Activated CD4-positive, alpha-beta T cell treated with anti-CD3 and anti-CD28 coated beads, Interleukin-2, amount 10 ng/mL, durations not matched to agents 24 days and 14 days (primary cell): ENCODE results near the gene WDR1. TPM values are rescaled to one million over a fixed set of nuclear protein-coding genes. Genes with fewer than 3 reads are reported as not detected.

Experiments
- DNase-seq: peaks from one replicate; pipeline ENCODE4 v3.0.0; 2022
- H3K27ac Mint-ChIP-seq: one replicate; pipeline ENCODE4 v1.8.0; 2022; ENCODE audit warnings: mild to moderate bottlenecking, mixed read lengths
- H3K27me3 Mint-ChIP-seq: one replicate; pipeline ENCODE4 v1.8.0; 2022; ENCODE audit warnings: mixed read lengths
- H3K36me3 Mint-ChIP-seq: one replicate; pipeline ENCODE4 v1.8.0; 2022; ENCODE audit warnings: low read depth, mild to moderate bottlenecking, mixed read lengths
- H3K4me1 Mint-ChIP-seq: one replicate; pipeline ENCODE4 v1.8.0; 2021; ENCODE audit warnings: mixed read lengths
- H3K4me3 Mint-ChIP-seq: one replicate; pipeline ENCODE4 v1.8.0; 2022; ENCODE audit warnings: mild to moderate bottlenecking, moderate library complexity, mixed read lengths
- H3K9me3 Mint-ChIP-seq: one replicate; pipeline ENCODE4 v1.8.0; 2021; ENCODE audit warnings: mixed read lengths
- intact Hi-C: fragments of 100-400 bp; cut with micrococcal nuclease; formaldehyde crosslinking; loops from one replicate; pipeline ENCODE4 v1.15.1; 2023
- total RNA-seq: library from RNA; stranded (reverse); gene quantifications from 2 replicates; pipeline ENCODE4 v1.2.3, GENCODE V29; 2022

Gene WDR1
- total RNA-seq, 1 donor from 2014 or later: 369 TPM

DNA sequence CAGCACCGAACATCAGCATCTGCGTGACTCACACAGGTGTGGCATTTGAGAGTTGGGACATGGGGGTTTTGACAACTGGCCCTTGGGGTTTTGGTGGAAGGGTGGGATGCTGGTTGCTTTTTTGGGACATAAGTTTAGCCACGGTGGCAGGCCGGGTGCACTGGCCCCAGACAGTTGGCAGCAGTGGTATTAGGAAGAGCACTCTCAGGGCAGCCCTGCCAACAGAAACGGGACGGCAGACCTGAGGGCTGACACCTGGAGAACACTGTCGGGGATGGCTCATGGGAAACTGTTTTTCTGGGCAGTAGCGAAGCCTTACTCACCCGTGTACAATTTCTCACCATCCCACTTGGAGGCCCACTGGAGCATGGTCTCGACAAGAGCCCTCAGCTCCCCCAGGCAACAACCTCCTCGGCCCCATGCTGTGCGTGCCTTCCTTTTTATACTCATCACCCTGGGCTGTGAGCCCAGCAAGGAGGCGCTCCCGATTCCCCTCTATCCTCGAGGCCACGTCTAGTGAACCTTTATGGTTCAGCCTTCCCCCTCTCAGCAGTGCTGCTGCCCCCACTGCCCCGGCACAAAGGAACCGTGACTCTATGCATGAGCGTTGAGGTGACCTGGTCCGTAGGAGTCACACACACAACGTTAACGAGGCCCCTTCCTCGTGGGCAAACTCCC, 30.6 kb downstream of the WDR1 start:
- Mint-ChIP-seq H3K9me3 (no peaks in the 10 kb centered on the region), H3K27me3 (no peaks in the 10 kb centered on the region), H3K4me3 (no peak overlapping the region), H3K36me3 (peaks cover 80% of the 10 kb centered on the region), H3K4me1 (peaks cover 9% of the 10 kb centered on the region), H3K27ac (no peak overlapping the region)
- intact Hi-C loops: no loop called here
- DNase-seq: no peak

DNA sequence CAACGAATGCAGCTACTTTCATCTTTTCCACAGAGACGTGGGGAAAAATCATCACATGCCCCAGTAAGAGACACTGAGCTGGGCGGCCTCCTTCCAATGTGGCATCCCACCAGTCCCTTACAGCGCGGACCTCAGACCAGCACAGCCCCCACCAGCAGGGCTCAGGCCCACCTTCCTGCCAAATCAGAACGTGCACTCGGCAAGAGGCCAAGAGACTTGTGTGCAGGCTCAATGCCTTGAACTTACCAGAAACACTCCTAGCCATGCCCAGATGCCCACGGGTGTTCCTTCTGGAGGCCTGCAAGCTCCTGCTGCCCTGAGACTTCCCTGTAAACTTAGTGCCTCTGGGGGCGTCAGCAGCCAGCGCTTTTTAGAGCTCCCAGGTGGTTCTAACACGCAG, 31.2 kb downstream of the WDR1 start:
- no peaks in the 10 kb centered on the region for H3K27me3 Mint-ChIP-seq
- peaks cover 77% of the 10 kb centered on the region for H3K36me3 Mint-ChIP-seq
- DNase-seq: no peak
- H3K9me3 Mint-ChIP-seq: no peaks in the 10 kb centered on the region
- H3K4me1 Mint-ChIP-seq: peaks cover 6% of the 10 kb centered on the region
- H3K27ac Mint-ChIP-seq: no peak overlapping the region
- no peak overlapping the region for H3K4me3 Mint-ChIP-seq
- intact Hi-C loops: no loop called here

DNA sequence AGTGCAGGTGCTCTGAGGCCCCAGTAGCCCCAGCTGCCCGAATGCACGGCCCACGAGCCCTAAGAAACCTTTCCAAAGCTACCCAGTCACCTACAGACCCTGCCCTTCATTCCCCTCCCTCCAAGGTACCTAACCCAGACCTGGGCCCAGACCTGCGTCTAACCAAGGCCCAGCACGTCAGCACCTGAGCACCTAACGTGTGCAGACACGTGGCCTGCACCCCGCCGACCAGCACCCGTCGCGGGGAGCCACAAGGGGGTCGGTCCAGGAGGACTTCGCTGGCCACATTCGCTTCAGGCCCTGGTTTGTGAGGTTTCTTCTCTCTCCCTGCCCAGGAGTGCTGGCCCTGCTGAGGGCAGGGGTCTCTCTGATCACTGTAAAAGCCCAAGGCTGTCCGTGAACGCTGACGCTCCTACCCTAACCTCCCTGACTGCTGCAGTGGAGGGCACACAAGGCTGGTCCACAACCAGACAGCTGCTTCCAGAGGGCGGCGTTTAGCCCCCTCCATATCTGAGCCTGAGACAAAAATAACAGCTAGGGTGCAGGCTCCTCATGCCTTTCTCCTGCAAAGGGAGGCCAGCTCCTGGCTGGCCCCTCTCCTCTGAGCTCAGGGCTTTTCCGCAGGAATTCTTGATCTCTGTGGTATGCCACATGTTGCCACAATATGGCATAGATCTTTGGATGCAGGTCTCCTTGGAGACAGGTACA, 31.8 kb downstream of the WDR1 start:
- no peak overlapping the region for H3K4me3 Mint-ChIP-seq

DNA sequence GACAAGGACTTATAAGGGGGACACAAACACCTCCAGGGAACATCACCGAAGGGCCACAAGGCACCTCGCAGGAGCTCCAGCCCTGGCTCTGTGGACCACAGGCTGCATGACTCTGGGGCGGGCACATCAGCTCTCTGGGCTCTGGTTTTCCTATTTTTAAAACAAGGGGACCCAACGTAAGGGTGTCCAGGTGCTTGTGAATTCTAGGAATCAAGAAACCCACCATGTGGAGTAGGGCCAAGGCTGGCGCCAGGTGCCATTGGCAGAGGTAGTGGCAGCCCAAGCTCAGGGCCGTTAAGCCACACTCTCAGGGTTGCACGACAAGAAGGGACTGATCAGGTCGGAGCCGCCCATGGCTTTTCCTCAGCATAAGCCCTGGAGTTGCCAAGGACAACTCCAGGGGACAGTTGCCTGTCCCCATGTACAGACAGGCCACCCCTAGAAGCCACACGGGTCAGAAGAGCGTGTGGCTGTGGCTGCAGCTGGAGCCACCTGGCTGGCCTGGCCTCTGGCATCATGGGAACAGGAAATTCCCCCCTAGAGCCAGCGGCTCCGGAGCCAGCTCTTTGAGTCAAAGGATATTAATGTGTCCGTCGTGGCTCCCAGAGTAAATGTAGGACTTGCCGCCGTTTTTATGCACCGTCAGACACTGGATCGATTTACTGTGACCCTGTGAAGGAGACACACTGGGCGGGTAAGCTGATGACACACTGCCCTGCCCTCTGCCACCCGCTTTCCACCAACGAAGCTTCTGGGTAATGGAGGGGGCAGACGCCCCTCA, 32.5 kb downstream of the WDR1 start:
- H3K4me3 Mint-ChIP-seq: no peak overlapping the region
- H3K27me3 Mint-ChIP-seq: no peaks in the 10 kb centered on the region
- no peak overlapping the region for H3K27ac Mint-ChIP-seq
- no peak for DNase-seq
- intact Hi-C loops: no loop called here
- no peaks in the 10 kb centered on the region for H3K9me3 Mint-ChIP-seq
- H3K36me3 Mint-ChIP-seq: peaks cover 71% of the 10 kb centered on the region
- H3K4me1 Mint-ChIP-seq: peaks cover 2% of the 10 kb centered on the region

More for the DNA sequence above, 31.8 kb downstream of the WDR1 start:
- no peak overlapping the region for H3K27ac Mint-ChIP-seq
- peaks cover 71% of the 10 kb centered on the region for H3K36me3 Mint-ChIP-seq
- intact Hi-C loops: no loop called here
- no peak for DNase-seq
- no peaks in the 10 kb centered on the region for H3K9me3 Mint-ChIP-seq
- H3K27me3 Mint-ChIP-seq: no peaks in the 10 kb centered on the region
- peaks cover 3% of the 10 kb centered on the region for H3K4me1 Mint-ChIP-seq

DNA sequence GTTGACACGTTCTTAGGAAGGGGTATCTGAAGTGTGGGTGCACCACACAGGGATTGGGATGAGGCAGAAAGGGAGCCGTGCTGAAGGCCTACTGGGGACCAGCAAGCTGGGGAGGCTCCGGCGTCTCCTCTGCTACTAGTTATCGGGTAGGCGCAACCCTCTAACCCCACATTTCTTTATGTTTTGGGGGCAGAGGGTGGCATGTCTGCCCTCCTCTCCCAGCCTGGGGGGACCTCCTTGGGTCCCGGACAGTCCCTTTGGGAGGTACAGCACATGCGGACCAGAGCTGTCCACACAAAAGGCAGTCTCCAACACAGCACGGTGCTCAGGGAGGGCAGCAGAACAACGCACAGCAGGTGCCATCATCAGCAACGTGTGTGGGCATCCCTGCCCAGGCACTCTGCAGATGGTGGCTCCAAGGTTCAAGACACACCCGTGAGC, 33.2 kb downstream of the WDR1 start:
- Mint-ChIP-seq H3K4me1 (peaks cover 2% of the 10 kb centered on the region), H3K36me3 (peaks cover 69% of the 10 kb centered on the region), H3K27me3 (no peaks in the 10 kb centered on the region), H3K9me3 (no peaks in the 10 kb centered on the region), H3K27ac (no peak overlapping the region), H3K4me3 (no peak overlapping the region)
- intact Hi-C loops: no loop called here
- DNase-seq: no peak

DNA sequence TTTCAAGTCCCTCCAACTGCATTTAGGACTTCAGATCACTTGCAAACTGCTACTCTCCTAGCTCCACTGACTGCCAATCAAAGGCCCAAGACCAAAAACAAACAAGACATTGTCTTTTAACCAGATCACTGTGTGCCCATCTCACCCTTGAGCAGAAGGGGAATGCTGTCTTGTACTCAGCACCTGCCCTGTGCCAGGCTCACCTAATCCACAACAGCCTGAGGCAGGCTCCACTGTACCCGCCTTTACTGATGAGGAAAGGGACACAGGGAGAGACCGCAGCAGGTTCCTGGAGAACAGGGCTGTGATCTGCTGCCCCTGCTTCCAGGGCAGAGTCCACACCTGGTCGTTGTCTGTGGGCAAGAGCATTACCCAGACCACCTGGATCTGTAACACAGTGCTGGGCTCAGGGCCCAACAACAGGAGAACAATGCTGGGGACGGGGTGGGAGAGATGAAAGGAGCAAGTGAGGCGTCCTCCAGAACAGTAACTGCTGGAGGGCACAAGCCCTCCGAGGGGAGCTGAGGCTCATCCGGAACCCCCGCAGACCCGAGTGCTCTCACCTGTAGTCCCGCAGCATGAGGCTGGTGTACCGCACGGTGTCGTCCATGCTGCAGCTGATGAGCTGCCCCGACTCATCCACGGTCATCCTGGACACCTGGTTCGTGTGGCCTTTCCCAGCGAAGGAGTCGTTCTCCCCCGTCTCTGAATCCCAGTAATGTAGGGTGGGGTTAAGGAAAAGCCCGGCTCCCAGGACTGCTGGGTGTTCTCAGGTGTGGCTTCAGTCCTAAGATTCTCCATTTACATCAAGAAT, 33.9 kb downstream of the WDR1 start:
- Mint-ChIP-seq H3K4me3 (no peak overlapping the region), H3K27ac (no peak overlapping the region), H3K9me3 (no peaks in the 10 kb centered on the region), H3K36me3 (peaks cover 66% of the 10 kb centered on the region), H3K4me1 (peaks cover 2% of the 10 kb centered on the region), H3K27me3 (no peaks in the 10 kb centered on the region)
- DNase-seq: no peak
- intact Hi-C loops: no loop called here

DNA sequence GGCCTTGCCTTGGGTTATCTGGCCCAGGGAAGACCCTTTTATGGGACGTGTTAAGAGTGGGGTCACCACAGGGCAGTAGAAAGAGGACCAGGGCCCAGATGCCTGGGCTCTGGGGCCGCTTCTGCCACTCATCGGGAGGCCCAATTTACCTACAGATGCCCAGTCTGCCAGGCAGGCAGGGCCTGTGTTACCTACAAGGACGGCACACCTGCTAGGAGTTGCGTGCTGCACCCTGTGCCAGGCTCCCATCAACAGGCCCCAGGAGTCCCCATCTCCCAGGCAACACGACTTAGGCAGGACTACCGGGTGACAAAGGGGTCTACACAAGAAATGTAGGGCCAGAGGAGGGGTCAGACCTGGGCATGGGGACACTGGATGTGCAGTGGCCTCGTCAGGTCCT, 34.6 kb downstream of the WDR1 start:
- H3K9me3 Mint-ChIP-seq: no peaks in the 10 kb centered on the region
- no peaks in the 10 kb centered on the region for H3K27me3 Mint-ChIP-seq
- intact Hi-C loops: no loop called here
- no peak overlapping the region for H3K27ac Mint-ChIP-seq
- DNase-seq: no peak
- no peaks in the 10 kb centered on the region for H3K4me1 Mint-ChIP-seq
- H3K4me3 Mint-ChIP-seq: no peak overlapping the region
- H3K36me3 Mint-ChIP-seq: peaks cover 62% of the 10 kb centered on the region

DNA sequence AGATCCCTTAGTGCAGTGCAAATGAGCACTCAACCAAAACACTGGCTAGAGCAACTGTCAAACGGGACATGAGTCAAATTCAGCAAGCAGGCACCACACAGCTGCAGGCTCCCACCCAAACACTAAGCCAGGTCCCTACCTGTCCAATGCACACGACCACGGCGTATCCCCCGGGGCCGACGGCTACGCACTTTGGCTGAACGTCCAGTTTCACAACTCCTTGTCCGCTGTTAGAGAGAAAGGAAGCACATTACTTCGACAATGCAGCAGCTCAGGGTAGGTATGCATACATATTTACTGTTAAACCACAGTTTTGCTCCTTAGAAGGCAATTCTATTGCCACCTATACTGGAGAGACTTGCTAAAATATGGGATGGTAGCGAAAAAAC, 35.4 kb downstream of the WDR1 start:
- no peak for DNase-seq
- H3K4me1 Mint-ChIP-seq: no peaks in the 10 kb centered on the region
- H3K27me3 Mint-ChIP-seq: no peaks in the 10 kb centered on the region
- no peaks in the 10 kb centered on the region for H3K9me3 Mint-ChIP-seq
- peaks cover 65% of the 10 kb centered on the region for H3K36me3 Mint-ChIP-seq
- H3K4me3 Mint-ChIP-seq: no peak overlapping the region
- no peak overlapping the region for H3K27ac Mint-ChIP-seq
- intact Hi-C loops: no loop called here

DNA sequence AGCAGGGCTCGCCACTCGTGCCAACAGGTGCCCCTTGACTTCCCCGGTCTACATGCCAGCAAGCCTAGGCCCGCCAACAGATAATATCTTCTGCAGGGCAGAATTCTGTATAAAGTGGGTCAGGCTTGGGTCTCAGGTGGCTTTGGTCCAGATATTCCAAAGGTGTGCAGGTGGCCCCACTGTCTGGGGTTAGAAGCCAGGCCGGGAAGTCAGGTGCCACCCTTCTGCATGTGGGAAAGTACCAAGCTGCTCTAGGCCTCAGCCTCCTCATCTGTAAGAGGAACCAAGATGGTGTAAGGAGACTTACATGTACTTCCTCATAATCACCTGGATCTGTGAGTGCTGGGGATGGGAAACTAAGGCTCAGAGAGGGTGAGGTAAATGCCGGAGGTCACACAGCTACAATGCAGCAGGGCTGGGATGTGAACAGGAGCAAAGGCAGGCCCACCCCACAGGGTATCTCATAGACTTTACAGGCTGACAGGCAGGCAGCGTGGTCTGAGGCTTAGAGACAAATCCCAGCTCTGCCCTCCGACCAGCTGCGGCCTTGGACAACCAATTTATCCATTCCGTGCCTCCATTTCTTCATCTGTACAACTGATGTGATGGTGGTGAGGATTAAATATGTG, 35.9 kb downstream of the WDR1 start:
- H3K27ac Mint-ChIP-seq: no peak overlapping the region
- H3K4me1 Mint-ChIP-seq: no peaks in the 10 kb centered on the region
- no peaks in the 10 kb centered on the region for H3K27me3 Mint-ChIP-seq
- peaks cover 65% of the 10 kb centered on the region for H3K36me3 Mint-ChIP-seq
- H3K9me3 Mint-ChIP-seq: no peaks in the 10 kb centered on the region
- no peak for DNase-seq
- H3K4me3 Mint-ChIP-seq: no peak overlapping the region
- intact Hi-C loops: no loop called here

DNA sequence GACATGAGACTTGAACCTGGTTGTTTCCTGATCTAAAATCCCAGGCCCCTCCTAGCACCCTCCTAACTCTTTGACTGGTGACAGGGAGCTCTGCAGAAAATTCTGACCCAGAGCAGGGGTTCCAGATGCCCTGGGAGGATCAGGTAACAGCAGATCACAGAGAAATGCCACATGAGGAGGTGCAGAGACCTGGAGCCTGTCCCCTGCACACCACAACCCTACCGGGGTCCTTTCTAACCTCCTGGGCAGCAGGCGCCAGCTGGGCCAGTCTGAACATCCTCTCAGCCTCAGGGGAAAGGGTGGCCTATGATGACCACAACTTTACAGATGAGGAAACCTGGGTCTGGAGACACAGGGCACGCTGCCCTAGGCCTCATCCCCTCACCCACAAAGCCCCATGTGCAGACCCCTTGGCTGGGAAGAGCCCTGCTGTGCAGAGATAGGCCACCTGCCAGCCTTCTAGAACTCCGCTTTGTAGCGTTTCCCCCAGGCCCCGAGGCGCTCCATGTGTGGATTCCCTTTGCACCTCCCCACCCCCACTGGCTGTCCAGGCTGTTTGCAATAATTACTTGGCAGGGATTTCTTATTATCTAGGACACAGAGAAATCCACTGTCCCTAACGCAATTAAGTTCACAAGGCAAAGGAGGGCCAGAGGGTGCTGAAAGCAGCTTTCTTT, 36.5 kb downstream of the WDR1 start:
- H3K27ac Mint-ChIP-seq: no peak overlapping the region
- peaks cover 64% of the 10 kb centered on the region for H3K36me3 Mint-ChIP-seq
- H3K27me3 Mint-ChIP-seq: no peaks in the 10 kb centered on the region
- H3K9me3 Mint-ChIP-seq: no peaks in the 10 kb centered on the region
- no peaks in the 10 kb centered on the region for H3K4me1 Mint-ChIP-seq
- no peak for DNase-seq
- intact Hi-C loops: no loop called here
- H3K4me3 Mint-ChIP-seq: no peak overlapping the region

DNA sequence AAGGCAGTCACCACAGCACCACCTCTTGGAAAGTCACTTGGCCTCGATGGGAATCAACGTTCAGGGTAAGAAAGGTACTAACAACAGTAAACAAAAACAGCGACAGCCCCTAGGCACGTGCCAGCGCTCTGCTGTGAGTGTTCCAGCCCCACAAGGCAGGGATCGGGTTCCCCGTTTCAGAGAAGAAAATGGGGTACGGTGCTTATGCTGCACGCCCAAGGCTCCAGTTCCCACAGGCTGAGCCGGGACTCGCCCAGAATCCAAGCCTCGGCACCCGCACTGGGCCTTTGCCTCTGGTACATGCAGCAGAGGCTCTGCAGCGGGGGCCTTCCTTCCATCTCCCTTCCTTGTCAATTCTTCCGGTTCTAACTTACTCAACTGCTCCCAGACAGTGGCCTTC, 37.3 kb downstream of the WDR1 start:
- no peak for DNase-seq
- no peaks in the 10 kb centered on the region for H3K9me3 Mint-ChIP-seq

DNA sequence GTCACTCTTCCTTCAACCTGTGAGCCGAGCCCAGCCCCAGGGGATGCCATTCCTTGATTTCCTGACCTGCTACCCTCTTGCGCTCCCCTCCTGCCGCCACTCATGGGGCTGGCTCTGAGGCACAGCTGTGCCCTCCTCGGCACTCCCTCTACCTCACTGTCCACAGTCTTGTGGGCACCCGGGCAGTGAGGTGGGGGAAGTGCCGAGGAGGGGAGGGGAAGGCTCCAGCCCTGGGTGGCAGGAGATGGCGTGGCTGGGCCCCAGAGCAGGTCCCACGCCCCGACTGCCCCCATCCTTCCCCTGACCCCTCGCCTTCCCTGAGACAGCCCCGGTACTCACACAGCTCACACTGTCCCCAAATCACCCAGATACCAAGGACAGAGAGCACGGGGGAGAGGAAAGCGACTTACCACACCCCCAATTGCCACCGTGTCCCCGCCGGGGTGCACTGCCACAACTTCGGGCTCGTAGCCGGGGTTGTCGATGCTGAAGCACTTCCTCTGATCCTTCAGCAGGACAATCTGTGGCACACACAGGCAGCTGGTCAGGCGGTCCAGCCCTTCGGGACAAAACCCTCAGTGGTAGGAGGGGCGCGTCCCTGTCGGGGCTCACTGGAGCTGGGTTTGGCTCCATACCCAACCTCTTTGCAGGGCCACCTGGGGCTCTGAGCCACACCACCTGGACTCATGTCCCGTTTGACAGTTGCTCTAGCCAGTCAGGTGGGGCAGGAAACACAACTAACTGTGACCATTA, 37.9 kb downstream of the WDR1 start:
- Mint-ChIP-seq H3K36me3 (peaks cover 67% of the 10 kb centered on the region), H3K9me3 (no peaks in the 10 kb centered on the region), H3K27me3 (no peaks in the 10 kb centered on the region), H3K27ac (no peak overlapping the region), H3K4me3 (no peak overlapping the region), H3K4me1 (no peaks in the 10 kb centered on the region)
- intact Hi-C loops: no loop called here
- DNase-seq: no peak

More for the DNA sequence above, 37.3 kb downstream of the WDR1 start:
- H3K4me1 Mint-ChIP-seq: no peaks in the 10 kb centered on the region
- no peak overlapping the region for H3K4me3 Mint-ChIP-seq
- intact Hi-C loops: no loop called here
- no peaks in the 10 kb centered on the region for H3K27me3 Mint-ChIP-seq
- no peak overlapping the region for H3K27ac Mint-ChIP-seq
- H3K36me3 Mint-ChIP-seq: peaks cover 65% of the 10 kb centered on the region
